Ovary (tissue), 9 donors: ENCODE results near the gene HERC3. TPM values are rescaled to one million over a fixed set of nuclear protein-coding genes. Genes with fewer than 3 reads are reported as not detected.

Source experiments
- DNase-seq, 5 donors: peaks; one replicate each; pipeline ENCODE4 v3.0.0-alpha.2; 2019 to 2020
- H3K27ac ChIP-seq, 2 donors: fragments of 200-600 bp; one replicate each; pipeline versions ENCODE4 v1.5.1 to v1.8.0; 2019 to 2022
- H3K27me3 ChIP-seq: fragments of 200-600 bp; one replicate; pipeline ENCODE4 v1.8.0; 2022
- H3K36me3 ChIP-seq: fragments of 200-600 bp; sonication (generic); one replicate; pipeline ENCODE4 v1.5.1; 2019
- H3K4me1 ChIP-seq: one replicate; pipeline ENCODE4 v1.8.1; 2013; ENCODE audit warnings: mild to moderate bottlenecking, moderate library complexity; ENCODE audit not compliant: insufficient read depth
- H3K4me3 ChIP-seq: fragments of 200-600 bp; sonication (generic); one replicate; pipeline ENCODE4 v1.5.1; 2017
- H3K9me3 ChIP-seq, 2 donors: fragments of 200-600 bp in 1 of 2; sonication (generic) in 1 of 2; one replicate each; pipeline versions ENCODE4 v1.5.1 to v1.8.1; 2013 to 2019; ENCODE audit warnings: mild to moderate bottlenecking in 1 of 2, moderate library complexity in 1 of 2
- CTCF ChIP-seq, 3 donors: fragments of 450-650 bp in 2 of 3; fragments of 200-600 bp in 1 of 3; IDR thresholded peaks; one replicate each; pipeline versions ENCODE4 v1.5.1 to v1.8.0; 2016 to 2022; ENCODE audit warnings: antibody characterized with exemption in 3 of 3, mild to moderate bottlenecking in 1 of 3
- EP300 ChIP-seq: sonication (generic); formaldehyde crosslinking; IDR thresholded peaks from one replicate; pipeline ENCODE4 v1.6.1; 2017; ENCODE audit warnings: antibody characterized with exemption
- POLR2A ChIP-seq: fragments of 450-650 bp; IDR thresholded peaks from one replicate; pipeline ENCODE4 v1.6.1; 2017; ENCODE audit warnings: antibody characterized with exemption, mild to moderate bottlenecking, moderate library complexity
- WGBS, 3 donors: extraction: QIAGEN DNeasy Blood & Tissue Kit in 1 of 3; methylation state at CpG; one replicate each; pipeline versions ENCODE4 v1.1.5 to v1.1.7; 2013 to 2017; 5-methylcytosine and 5-hydroxymethylcytosine counted together
- intact Hi-C, 4 donors: fragments of 100-400 bp; cut with DNase I; formaldehyde crosslinking; loops; one replicate each; pipeline versions ENCODE4 v1.11.0 to v1.15.1; 2022 to 2023
- polyA plus RNA-seq, 2 donors: library from polyadenylated mRNA; stranded (reverse); fragments of 200-250 nt in 1 of 2; fragments of 350-450 nt in 1 of 2; fragmentation: Illumina TruSeq in 1 of 2; extraction: RNeasy Lipid Tissue Mini Kit (QIAGEN cat#74804) in 1 of 2; gene quantifications; one replicate each; pipeline ENCODE4 v1.2.3, GENCODE V29; 2013 to 2014
- total RNA-seq, 7 donors: library from RNA; depleted of rRNA in 2 of 7; stranded (reverse); fragments of >200 nt in 2 of 7; fragmentation: NEBNext Ultra II Directional in 3 of 7; extraction: Animal tissue kit (Norgen Biotek cat#: 25700) in 3 of 7; gene quantifications; one replicate each; pipeline versions ENCODE4 v1.1.0 to v1.2.4, GENCODE V29; 2016 to 2023
- donor health status: DM: no; HTN: no; CAD: no; lungs with moderate emphysema.
- donor health status: DM: no; HTN: no; CAD: no.
- donor health status: Bipolar disorder and iron deficiency.
- donor health status: DM: yes; HTN: yes; CAD: no.
- donor health status: DM: no; HTN: no; CAD: no.
- donor health status: DM: yes; HTN: yes; CAD: no.

Gene HERC3
- total and polyA plus RNA-seq, 9 donors, result 10.3 to 30.9 (median 24.2) TPM

- H3K9me3 ChIP-seq, result no peaks in the 10 kb centered on the region
- no peak overlapping the region for H3K4me3 ChIP-seq
- H3K4me1 ChIP-seq, result no peaks in the 10 kb centered on the region
- intact Hi-C loops, result no loop called here
- no peak for DNase-seq
- no peaks in the 10 kb centered on the region for H3K27me3 ChIP-seq
- no peak overlapping the region for H3K27ac ChIP-seq
- H3K36me3 ChIP-seq, result no peaks in the 10 kb centered on the region
- no peak for TF ChIP-seq POLR2A
- TF ChIP-seq CTCF (IDR thresholded peaks at IDR 0.05), result no peak
- no peak for TF ChIP-seq EP300
- WGBS, 3 donors, result 29 to 35% (median 31%) methylated on average over 2 of the region's 2 CpGs
Measured at GRCh38 chr4:88573276-88573980, 18.9 kb upstream of the HERC3 start.

GRCh38 chr4:88573995-88574394, 18.3 kb upstream of the HERC3 start:
- DNase-seq, result no peak
- no peaks in the 10 kb centered on the region for H3K4me1 ChIP-seq
- H3K36me3 ChIP-seq, result no peaks in the 10 kb centered on the region
- no peaks in the 10 kb centered on the region for H3K27me3 ChIP-seq
- H3K9me3 ChIP-seq, result no peaks in the 10 kb centered on the region
- no peak overlapping the region for H3K4me3 ChIP-seq
- no peak overlapping the region for H3K27ac ChIP-seq
- WGBS, 3 donors, result 51 to 54% (median 53%) methylated on average over 2 of the region's 2 CpGs
- intact Hi-C loops, result no loop called here
- TF ChIP-seq POLR2A (no peak), CTCF (IDR thresholded peaks at IDR 0.05) (no peak), EP300 (no peak)

GRCh38 chr4:88575186-88575585, 17.1 kb upstream of the HERC3 start:
- no peak overlapping the region for H3K4me3 ChIP-seq
- no peaks in the 10 kb centered on the region for H3K27me3 ChIP-seq
- intact Hi-C loops, result no loop called here
- whole genome bisulfite sequencing, 3 donors, result 76% methylated on average over 1 of the region's 1 CpG
- H3K4me1 ChIP-seq, result no peaks in the 10 kb centered on the region
- H3K27ac ChIP-seq, result no peak overlapping the region
- TF ChIP-seq POLR2A (no peak), CTCF (IDR thresholded peaks at IDR 0.05) (no peak), EP300 (no peak)
- H3K9me3 ChIP-seq, result no peaks in the 10 kb centered on the region
- no peaks in the 10 kb centered on the region for H3K36me3 ChIP-seq
- no peak for DNase-seq

- H3K36me3 ChIP-seq, result no peaks in the 10 kb centered on the region
- H3K27me3 ChIP-seq, result no peaks in the 10 kb centered on the region
- no peak for DNase-seq
- no peaks in the 10 kb centered on the region for H3K9me3 ChIP-seq
- no peaks in the 10 kb centered on the region for H3K4me1 ChIP-seq
- no peak overlapping the region for H3K4me3 ChIP-seq
- H3K27ac ChIP-seq, result no peak overlapping the region
- 45 to 78% (median 60%) methylated on average over 2 of the region's 2 CpGs for WGBS, 3 donors
- intact Hi-C loops, result no loop called here
- TF ChIP-seq CTCF (IDR thresholded peaks at IDR 0.05) (no peak), POLR2A (no peak), EP300 (no peak)
Measured at GRCh38 chr4:88582493-88582892, 9.8 kb upstream of the HERC3 start.
